Ramos (cell line): Measurements from ENCODE around the gene EHBP1.

Experiments used
- in situ Hi-C: fragments of 300-500 bp; cut with MboI; formaldehyde crosslinking; loops from one replicate; pipeline ENCODE4 v1.14.3; 2022; ENCODE audit warnings: low sequenced_read_pairs; ENCODE audit not compliant: unreplicated experiment

EHBP1 gene

GRCh38 chr2:62705007-62705829 lies at the start of gene EHBP1:
Gene EHBP1, plus strand, starts transcription at chr2:62705713. Its CDS starts 1,479 bp downstream, at chr2:62707192.
- in situ Hi-C loops = no loop called here

- in situ Hi-C loops = no loop called here
Observed at GRCh38 chr2:62657783-62658182, 47.7 kb upstream of the EHBP1 start.

GRCh38 chr2:62658891-62659290 lies 46.6 kb upstream of the EHBP1 start:
- in situ Hi-C loops = no loop called here

GRCh38 chr2:62660087-62660486 lies 45.4 kb upstream of the EHBP1 start:
- in situ Hi-C loops = no loop called here

- in situ Hi-C loops = no loop called here
Observed at GRCh38 chr2:62660582-62661262, 44.8 kb upstream of the EHBP1 start.

GRCh38 chr2:62661263-62661635 lies 44.3 kb upstream of the EHBP1 start:
- in situ Hi-C loops = no loop called here

GRCh38 chr2:62662131-62662530 lies 43.4 kb upstream of the EHBP1 start:
- in situ Hi-C loops = no loop called here

GRCh38 chr2:62662554-62662953 lies 43.0 kb upstream of the EHBP1 start:
- in situ Hi-C loops = no loop called here

- in situ Hi-C loops = no loop called here
Observed at GRCh38 chr2:62663411-62663810, 42.1 kb upstream of the EHBP1 start.

- in situ Hi-C loops = no loop called here
Observed at GRCh38 chr2:62663920-62664795, 41.4 kb upstream of the EHBP1 start.

- in situ Hi-C loops = no loop called here
Observed at GRCh38 chr2:62665446-62665845, 40.1 kb upstream of the EHBP1 start.

GRCh38 chr2:62669180-62669579 lies 36.3 kb upstream of the EHBP1 start:
- in situ Hi-C loops = no loop called here

- in situ Hi-C loops = no loop called here
Observed at GRCh38 chr2:62672601-62673000, 32.9 kb upstream of the EHBP1 start.

GRCh38 chr2:62675062-62675461 lies 30.5 kb upstream of the EHBP1 start:
- in situ Hi-C loops = no loop called here

- in situ Hi-C loops = no loop called here
Observed at GRCh38 chr2:62685256-62685655, 20.3 kb upstream of the EHBP1 start.

- in situ Hi-C loops = no loop called here
Observed at GRCh38 chr2:62686012-62686685, 19.4 kb upstream of the EHBP1 start.

- in situ Hi-C loops = no loop called here
Observed at GRCh38 chr2:62687636-62688035, 17.9 kb upstream of the EHBP1 start.

GRCh38 chr2:62688771-62689170 lies 16.7 kb upstream of the EHBP1 start:
- in situ Hi-C loops = no loop called here

GRCh38 chr2:62691186-62691585 lies 14.3 kb upstream of the EHBP1 start:
- in situ Hi-C loops = no loop called here

- in situ Hi-C loops = no loop called here
Observed at GRCh38 chr2:62692225-62692624, 13.3 kb upstream of the EHBP1 start.
